Lung microvascular endothelial cell (primary cell): ENCODE measurements around the gene CASP2. TPM values are rescaled to one million over a fixed set of nuclear protein-coding genes. Genes with fewer than 3 reads are reported as not detected.
"Not testable (repeated sequence)": the region's sequence is repeated elsewhere in the genome, so short reads cannot be mapped to it uniquely, and the experiment has no call there.

Source experiments
- DNase-seq, 2 donors: peaks; one replicate each; pipeline versions ENCODE4 v3.0.0 to v3.0.0-alpha.2; 2010; ENCODE audit warnings: low read depth in 2 of 2
- total RNA-seq: library from RNA; depleted of rRNA; stranded (reverse); fragments of >200 nt; gene quantifications from 2 replicates; pipeline ENCODE4 v1.2.1, GENCODE V29; 2014

The CASP2 gene
- total RNA-seq, 1 donor from 2014 or later: 9.9 TPM

GRCh38 chr7:143264196-143264568 lies 24.0 kb upstream of the CASP2 start:
- not testable (repeated sequence) for DNase-seq

- no peak for DNase-seq
Measured at GRCh38 chr7:143265017-143265693, 23.0 kb upstream of the CASP2 start.

GRCh38 chr7:143269251-143269650 lies 18.9 kb upstream of the CASP2 start:
- DNase-seq: no peak

GRCh38 chr7:143271240-143271639 lies 16.9 kb upstream of the CASP2 start:
- DNase-seq: no peak

GRCh38 chr7:143272871-143273270 lies 15.3 kb upstream of the CASP2 start:
- DNase-seq: no peak

GRCh38 chr7:143279186-143280098 lies 8.7 kb upstream of the CASP2 start:
- peak; percentile 83 to 85 for DNase-seq

GRCh38 chr7:143280160-143280559 lies 8.0 kb upstream of the CASP2 start:
- DNase-seq: no peak

GRCh38 chr7:143280566-143280965 lies 7.6 kb upstream of the CASP2 start:
- DNase-seq: no peak

- DNase-seq: no peak
Measured at GRCh38 chr7:143281529-143281928, 6.6 kb upstream of the CASP2 start.

- DNase-seq: no peak
Measured at GRCh38 chr7:143282124-143282523, 6.0 kb upstream of the CASP2 start.

GRCh38 chr7:143283381-143283780 lies 4.8 kb upstream of the CASP2 start:
- no peak for DNase-seq

- DNase-seq: no peak
Measured at GRCh38 chr7:143284591-143285469, 3.3 kb upstream of the CASP2 start, which contains the start of gene TMEM139. TSS of gene TMEM139 (plus strand) at chr7:143284958. CDS start at chr7:143285958, 1,000 bp downstream.

- DNase-seq: no peak
Measured at GRCh38 chr7:143285470-143285778, 2.7 kb upstream of the CASP2 start.

- DNase-seq: no peak
Measured at GRCh38 chr7:143285806-143286521, 2.2 kb upstream of the CASP2 start.

GRCh38 chr7:143286522-143286890 lies 1.6 kb upstream of the CASP2 start:
- no peak for DNase-seq

GRCh38 chr7:143287339-143287934 lies 714 bp upstream of the CASP2 start:
- peak in 1 of 2 donors; percentile 7 for DNase-seq

- DNase-seq: no peak
Measured at GRCh38 chr7:143288836-143289235, 685 bp downstream of the CASP2 start.

- peak in 1 of 2 donors; percentile 17 for DNase-seq
Measured at GRCh38 chr7:143289421-143289820, 1.3 kb downstream of the CASP2 start.

- DNase-seq: not testable (repeated sequence)
Measured at GRCh38 chr7:143289888-143290287, 1.7 kb downstream of the CASP2 start.

- peak in 1 of 2 donors; percentile 75 for DNase-seq
Measured at GRCh38 chr7:143290293-143290692, 2.1 kb downstream of the CASP2 start.

GRCh38 chr7:143292876-143293275 lies 4.7 kb downstream of the CASP2 start:
- DNase-seq: no peak
